GM19468 (cell line): ENCODE data around the gene SCGB1A1.
"Not testable (repeated sequence)": the region's sequence is repeated elsewhere in the genome, so short reads cannot be mapped to it uniquely, and the experiment has no call there.

ENCODE experiments used
- ATAC-seq: cut with Tn5 transposase; IDR thresholded peaks from one replicate; pipeline ENCODE4 v1.9.1; 2021; ENCODE audit warnings: mild to moderate bottlenecking, moderate library complexity, moderate number of reproducible peaks; ENCODE audit not compliant: unreplicated experiment; ENCODE audit errors: extremely low read depth

The SCGB1A1 gene, protein sequence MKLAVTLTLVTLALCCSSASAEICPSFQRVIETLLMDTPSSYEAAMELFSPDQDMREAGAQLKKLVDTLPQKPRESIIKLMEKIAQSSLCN

DNA sequence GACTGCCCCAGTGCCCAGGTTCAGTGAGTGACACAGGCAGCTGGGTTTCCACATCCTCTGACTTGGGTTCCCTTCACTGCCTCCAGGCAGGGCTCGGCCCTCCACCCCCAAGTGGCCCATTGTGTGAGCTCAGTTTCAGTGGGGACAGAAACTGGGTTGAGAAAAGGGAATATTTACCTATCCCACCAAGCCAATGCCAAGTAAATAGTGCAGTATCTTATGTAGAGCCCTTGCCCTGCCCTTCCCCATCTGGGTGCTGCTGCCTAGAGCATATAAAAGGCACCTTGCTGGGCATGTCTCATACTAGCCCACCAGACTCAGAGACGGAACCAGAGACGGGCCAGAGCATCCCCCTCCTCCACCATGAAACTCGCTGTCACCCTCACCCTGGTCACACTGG is at the start of gene SCGB1A1:
SCGB1A1 (plus strand) TSS at position 301 of the 400 bp plus-strand sequence; CDS start at position 364, 63 bp downstream.
- no peak for ATAC-seq

- ATAC-seq: no peak
Observed at GRCh38 chr11:62370743-62371440, 47.9 kb upstream of the SCGB1A1 start.

GRCh38 chr11:62372871-62373270 is 46.0 kb upstream of the SCGB1A1 start:
- no peak for ATAC-seq

- ATAC-seq: no peak
Observed at GRCh38 chr11:62373464-62374119, 45.2 kb upstream of the SCGB1A1 start.

- ATAC-seq: no peak
Observed at GRCh38 chr11:62374801-62375200, 44.0 kb upstream of the SCGB1A1 start.

- not testable (repeated sequence) for ATAC-seq
Observed at GRCh38 chr11:62378459-62379063, 40.3 kb upstream of the SCGB1A1 start.

DNA sequence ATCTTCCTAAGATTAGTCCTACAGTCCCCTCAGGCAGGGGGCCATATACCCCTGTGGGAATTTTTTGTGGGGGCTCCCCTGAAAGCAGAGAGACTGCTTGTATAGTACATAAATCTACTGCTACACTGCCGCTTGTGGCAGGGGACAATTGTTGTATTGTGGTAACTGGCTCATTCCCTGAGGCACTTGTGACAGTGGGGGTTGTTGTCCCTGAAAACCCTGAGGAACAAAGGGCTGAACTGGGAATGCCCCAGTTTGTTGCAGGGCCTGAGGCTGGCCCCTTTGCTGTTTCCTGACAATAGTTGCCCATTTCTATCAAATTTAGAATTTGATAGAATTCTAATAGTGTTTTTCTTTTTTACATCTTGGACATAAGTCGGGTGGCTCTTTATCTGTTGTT is 39.2 kb upstream of the SCGB1A1 start:
- ATAC-seq: not testable (repeated sequence)

GRCh38 chr11:62380821-62381245 is 38.0 kb upstream of the SCGB1A1 start:
- not testable (repeated sequence) for ATAC-seq

DNA sequence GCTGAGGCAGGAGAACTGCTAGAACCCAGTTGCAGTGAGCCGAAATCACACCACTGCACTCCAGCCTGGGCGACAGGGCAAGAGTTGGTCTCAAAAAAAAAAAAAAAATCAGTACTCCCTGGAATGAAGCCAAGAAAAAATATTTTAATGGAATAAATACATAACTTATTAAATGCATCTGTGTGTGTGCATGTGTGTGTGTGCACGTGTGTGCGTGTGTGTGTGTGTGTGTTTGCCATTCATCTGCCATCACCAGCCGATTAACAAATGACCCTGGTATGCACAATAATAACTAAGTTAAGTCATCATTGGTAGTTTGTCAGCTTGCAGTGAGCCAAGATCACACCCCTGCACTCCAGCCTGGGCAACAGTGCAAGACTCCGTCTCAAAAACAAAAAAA is 35.0 kb upstream of the SCGB1A1 start:
- no peak for ATAC-seq

- not testable (repeated sequence) for ATAC-seq
Observed at GRCh38 chr11:62386083-62386482, 32.8 kb upstream of the SCGB1A1 start.

DNA sequence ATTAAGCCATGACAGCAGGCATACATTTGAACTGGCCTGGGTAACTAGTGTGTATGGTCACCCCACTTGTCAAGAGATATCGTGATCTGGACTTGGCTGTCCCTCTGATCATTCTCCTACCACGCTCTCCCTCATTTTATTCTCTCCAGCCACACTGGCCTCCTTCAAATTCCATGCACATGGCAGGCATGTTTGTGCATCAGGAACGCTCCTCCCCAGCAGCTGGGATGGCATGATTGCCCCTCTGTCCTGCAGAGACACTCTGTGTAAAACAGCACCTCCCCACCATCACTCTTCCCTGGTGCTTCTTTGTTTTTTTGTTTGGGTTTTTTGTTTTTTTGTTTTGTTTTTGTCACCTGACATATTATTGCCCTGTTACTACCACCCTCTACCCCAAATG is 31.5 kb upstream of the SCGB1A1 start:
- ATAC-seq: no peak

DNA sequence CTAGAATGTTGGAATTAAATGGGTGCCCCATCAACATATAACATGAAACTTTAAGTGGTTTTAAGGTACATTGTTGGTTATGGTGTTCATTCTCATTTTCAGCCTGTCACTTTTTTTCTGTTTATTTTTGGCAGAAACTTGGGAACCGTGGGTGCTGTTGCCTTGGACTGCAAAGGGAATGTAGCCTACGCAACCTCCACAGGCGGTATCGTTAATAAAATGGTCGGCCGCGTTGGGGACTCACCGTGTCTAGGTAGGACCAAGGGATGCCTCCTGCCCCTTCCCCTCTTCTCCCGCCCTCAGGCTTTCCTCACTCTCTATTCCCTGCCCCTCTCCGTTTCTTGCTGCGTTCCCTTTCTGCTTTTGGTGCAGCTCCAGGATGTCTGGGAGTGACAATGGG is 29.8 kb upstream of the SCGB1A1 start:
- no peak for ATAC-seq

DNA sequence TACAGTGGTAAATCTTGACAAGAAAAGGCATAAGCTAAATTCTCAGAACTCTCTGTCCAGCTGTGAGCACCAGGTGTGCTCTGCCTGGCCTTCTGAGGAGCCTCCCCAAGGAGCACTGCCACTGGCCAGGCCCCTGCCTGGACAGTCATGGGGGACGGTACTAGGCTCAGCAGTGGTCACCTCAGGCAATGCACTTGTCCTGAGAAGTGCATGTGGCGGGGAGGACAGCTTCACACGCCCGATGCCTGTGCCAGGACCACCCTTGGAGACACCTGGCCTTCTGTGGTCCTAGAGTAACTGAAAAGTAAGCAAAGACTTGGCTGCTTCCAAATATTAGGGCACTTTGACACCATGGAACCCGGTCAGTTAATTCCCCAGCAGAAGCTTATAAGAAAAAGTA is 28.6 kb upstream of the SCGB1A1 start:
- no peak for ATAC-seq

GRCh38 chr11:62390722-62391121 is 28.1 kb upstream of the SCGB1A1 start:
- no peak for ATAC-seq

DNA sequence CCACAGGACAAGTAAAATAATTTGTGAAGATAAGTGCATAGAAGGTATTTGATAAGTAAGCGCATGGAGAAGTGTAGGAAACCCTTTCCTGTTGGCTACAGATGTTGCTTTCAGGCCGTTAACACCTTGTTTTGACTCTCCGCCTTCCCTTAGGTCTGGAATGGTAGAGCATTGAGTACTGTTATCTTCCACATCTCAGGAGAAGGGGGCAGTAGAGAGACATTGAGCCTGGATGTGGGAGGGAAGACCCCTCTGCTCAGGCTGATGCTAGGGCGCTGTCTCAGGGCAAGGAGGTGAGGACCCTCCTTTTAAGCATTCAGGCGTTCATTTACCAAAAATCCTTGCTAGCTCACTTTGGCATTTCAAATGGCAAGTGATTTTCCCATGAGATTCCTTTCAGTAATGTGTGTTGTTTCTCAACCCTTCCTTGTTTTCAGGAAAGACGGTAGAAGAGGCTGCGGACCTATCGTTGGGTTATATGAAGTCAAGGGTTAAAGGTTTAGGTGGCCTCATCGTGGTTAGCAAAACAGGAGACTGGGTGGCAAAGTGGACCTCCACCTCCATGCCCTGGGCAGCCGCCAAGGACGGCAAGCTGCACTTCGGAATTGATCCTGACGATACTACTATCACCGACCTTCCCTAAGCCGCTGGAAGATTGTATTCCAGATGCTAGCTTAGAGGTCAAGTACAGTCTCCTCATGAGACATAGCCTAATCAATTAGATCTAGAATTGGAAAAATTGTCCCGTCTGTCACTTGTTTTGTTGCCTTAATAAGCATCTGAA is 27.0 kb upstream of the SCGB1A1 start:
- ATAC-seq: no peak

DNA sequence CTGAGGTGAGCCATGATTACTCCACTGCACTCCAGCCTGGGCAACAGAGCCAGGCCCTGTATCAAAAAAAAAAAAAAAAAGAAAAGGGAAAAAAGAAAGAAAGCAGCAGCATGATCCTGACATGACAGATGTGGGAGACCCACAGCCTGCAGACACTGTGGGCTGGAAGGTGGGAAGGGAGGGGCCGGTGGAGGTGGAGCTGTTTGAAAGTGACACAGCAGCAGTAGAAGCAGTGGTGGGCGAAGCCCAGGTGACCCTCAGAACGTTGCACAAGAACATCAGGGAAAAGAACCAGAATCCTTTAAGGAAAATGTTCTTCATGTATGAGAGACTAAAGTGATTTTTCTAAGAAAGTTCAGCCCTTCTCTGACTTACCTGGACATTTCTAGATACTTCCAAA is 26.3 kb upstream of the SCGB1A1 start:
- no peak for ATAC-seq

DNA sequence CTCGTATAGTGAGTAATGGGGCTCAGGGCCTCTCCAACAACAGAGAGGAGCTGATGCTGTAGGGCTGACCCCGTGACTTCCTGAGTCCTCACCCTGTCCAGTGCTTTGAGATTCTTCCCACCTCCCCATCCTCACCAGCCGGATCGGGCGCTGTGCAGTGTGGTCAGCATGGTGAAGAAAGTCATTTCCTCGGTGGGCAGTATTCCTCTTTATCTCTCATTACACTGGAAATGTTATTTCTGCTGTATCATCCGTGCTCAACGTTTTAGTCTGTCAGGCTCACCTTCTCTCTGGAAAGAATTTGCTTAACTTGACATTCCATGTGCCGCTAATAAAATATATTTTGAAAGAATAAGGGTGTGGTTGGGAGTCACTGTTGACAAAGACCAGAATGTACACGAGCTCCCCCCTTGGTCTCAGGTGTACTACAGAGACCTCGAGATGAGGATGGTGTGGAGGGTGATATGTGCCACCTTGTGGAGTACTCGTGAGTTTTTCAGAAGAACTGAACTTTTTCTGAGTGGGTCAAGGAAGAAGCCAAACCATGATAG is 25.7 kb upstream of the SCGB1A1 start:
- no peak for ATAC-seq

- ATAC-seq: no peak
Observed at GRCh38 chr11:62393735-62394134, 25.1 kb upstream of the SCGB1A1 start.

DNA sequence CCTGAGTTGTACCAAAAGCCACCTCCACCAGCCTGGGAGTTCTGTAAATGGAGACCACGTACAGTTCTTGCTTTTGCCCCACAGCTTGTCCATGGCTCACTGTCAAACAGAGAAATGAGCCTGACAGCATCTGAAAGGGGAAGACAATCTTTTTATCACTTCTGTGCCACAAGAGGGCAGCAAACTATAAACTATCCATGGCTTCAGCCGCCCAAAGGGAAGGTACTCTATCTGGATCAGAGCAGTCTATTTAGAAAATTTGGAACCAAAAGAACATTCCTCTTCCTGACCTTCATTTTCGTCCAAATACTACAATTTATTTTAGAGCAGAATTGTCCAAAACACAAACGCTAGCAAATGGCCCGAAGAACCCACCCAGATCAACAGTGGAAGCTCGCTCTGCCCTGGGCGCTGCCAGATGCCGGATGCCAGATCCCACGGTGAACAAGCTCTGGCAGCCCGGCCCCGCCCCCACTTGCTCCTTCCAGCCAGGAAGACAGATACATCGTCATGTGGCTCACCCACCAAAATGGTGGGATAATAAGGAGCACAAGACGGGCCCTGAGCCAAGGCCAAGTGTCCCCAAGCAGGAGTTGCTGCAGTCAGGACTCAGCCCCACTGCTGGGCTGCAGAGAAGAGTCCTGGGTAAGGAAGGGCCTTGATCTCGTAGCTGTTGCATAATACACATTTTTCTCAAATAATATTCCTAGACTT is 23.9 kb upstream of the SCGB1A1 start:
- ATAC-seq: no peak
